ENCODE results near the gene TRAF6. TPM values are rescaled to one million over a fixed set of nuclear protein-coding genes. Genes with fewer than 3 reads are reported as not detected.
A peak's percentile ranks its signal among the peaks of the same experiment; 100 is the strongest.

Gene TRAF6
- total RNA-seq, 4 donors from 2014 or later: 10.7 to 16.0 (median 13.3) TPM

DNA sequence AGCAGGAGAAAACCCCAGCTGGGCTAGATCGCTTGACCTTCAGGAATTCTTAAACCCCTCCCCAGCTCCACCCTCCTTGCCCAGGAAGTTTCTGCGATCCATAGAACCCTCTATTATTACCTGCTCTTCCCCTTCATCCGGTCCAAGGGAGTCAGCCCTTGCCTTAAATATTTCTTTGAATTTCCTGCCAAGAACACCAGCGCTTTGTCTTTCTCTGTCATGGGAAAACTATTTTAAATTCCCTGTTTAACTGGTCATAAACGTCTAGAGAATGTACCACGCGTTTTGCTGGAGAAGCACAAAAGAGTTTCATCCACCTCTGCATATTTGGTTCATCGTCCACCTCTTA, 496 bp upstream of the TRAF6 start:
- intact Hi-C loops (cut with DNase I; ENCODE audit: low total_unique reads): no loop called here
- TF ChIP-seq POLR2A (IDR thresholded peaks at IDR 0.05): no peak
- TF ChIP-seq, protein P1, sequence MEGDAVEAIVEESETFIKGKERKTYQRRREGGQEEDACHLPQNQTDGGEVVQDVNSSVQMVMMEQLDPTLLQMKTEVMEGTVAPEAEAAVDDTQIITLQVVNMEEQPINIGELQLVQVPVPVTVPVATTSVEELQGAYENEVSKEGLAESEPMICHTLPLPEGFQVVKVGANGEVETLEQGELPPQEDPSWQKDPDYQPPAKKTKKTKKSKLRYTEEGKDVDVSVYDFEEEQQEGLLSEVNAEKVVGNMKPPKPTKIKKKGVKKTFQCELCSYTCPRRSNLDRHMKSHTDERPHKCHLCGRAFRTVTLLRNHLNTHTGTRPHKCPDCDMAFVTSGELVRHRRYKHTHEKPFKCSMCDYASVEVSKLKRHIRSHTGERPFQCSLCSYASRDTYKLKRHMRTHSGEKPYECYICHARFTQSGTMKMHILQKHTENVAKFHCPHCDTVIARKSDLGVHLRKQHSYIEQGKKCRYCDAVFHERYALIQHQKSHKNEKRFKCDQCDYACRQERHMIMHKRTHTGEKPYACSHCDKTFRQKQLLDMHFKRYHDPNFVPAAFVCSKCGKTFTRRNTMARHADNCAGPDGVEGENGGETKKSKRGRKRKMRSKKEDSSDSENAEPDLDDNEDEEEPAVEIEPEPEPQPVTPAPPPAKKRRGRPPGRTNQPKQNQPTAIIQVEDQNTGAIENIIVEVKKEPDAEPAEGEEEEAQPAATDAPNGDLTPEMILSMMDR (IDR thresholded peaks at IDR 0.05): no peak
- 3 to 5% methylated on average over 8 of the region's 8 CpGs for WGBS, 2 donors
- peak overlapping the region; percentile 96 for H3K4me3 ChIP-seq (ENCODE audit: low read depth, poor library complexity, severe bottlenecking)
- no peak for DNase-seq (ENCODE audit: low spot score in 2 of 2)

DNA sequence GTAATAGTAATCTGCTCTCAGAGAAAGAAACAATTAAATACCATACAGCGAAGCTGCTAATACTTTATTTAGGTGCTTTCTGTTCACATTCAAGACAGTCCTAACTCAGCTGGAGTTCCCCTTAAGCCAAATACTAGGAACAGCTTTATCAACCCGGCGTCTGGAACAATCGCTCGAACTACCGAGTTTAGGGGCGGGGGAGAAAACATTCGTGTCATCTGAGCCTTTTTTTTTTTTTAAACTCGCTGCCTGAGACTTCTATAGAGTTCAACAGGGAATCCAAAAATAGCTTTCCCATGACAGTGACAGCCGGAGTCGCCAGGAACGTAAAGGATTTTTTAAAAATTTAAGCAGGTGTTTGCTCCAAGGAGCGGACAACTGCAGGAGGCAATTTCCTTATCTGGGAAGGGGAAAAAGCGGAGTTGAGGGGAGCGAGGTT, 852 bp downstream of the TRAF6 start:
- no peak for DNase-seq (ENCODE audit: low spot score in 2 of 2)
- H3K4me3 ChIP-seq (ENCODE audit: low read depth, poor library complexity, severe bottlenecking): peak overlapping the region; percentile 96
- 0% methylated on average over 15 of the region's 15 CpGs for WGBS, 2 donors
- intact Hi-C loops (cut with DNase I; ENCODE audit: low total_unique reads): loop anchor here (5.0 kb wide), 1 partner anchor 537 kb away; no protein-coding TSS in a partner anchor
- TF ChIP-seq, protein P1 (IDR thresholded peaks at IDR 0.05): no peak

DNA sequence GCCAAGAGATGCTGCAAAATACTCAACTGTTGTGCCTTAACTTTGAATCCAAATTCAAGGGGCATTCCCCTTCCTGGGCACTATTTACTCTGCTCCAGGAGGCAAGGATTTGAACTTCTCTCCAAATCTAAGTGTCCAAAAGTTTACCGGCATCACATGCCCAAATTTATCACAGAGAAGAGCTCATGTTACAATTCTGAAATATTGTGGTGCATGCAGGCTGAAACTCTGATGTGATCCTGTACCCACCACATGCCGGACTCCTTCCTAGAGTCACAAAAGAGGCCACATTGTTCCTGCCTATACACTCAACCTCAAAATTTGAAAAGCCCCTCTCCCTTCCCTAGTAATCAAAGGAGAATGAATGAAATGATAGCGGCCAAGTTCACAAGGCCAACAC, 1.3 kb downstream of the TRAF6 start:
- DNase-seq (ENCODE audit: low spot score in 2 of 2): no peak

DNA sequence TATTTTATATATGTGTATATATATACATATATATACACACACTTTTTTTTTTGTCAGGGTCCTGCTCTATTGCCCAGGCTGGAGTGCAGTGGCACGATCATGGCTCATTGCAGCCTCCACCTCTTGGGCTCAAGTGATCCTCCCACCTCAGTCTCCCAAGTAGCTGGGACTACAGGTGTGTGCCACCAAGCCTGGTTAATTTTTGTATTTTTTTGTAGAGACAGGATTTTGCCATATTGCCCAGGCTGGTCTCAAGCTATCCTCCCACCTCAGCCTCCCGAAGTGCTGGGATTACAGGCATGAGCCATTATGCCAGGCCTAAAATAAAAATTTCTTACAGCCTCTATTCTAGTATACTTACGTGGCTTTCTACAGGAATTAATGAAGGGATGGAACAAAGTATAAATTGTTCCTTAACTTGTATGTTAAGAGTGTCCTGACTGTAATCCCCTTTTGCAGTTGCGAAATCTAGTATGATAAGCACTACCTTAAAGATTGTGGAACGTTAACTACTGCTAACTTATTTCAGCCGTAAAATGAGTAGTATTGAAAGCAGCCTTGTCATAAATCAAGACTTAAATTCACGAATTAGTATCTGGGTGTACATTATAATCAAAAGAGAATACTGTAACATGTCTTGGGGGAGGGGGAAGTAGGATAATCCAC, 2.1 kb downstream of the TRAF6 start:
- intact Hi-C loops (cut with DNase I; ENCODE audit: low total_unique reads): loop anchor here (5.0 kb wide), 1 partner anchor 536 kb away; no protein-coding TSS in a partner anchor
- no peak for TF ChIP-seq POLR2A (IDR thresholded peaks at IDR 0.05)
- TF ChIP-seq, protein P1 (IDR thresholded peaks at IDR 0.05): no peak
- no peak for DNase-seq (ENCODE audit: low spot score in 2 of 2)
- WGBS, 2 donors: 55 to 56% methylated on average over 7 of the region's 7 CpGs
- no peak overlapping the region for H3K4me3 ChIP-seq (ENCODE audit: low read depth, poor library complexity, severe bottlenecking)

More for the DNA sequence above, 1.3 kb downstream of the TRAF6 start:
- TF ChIP-seq, protein P1 (IDR thresholded peaks at IDR 0.05): no peak
- no peak for TF ChIP-seq POLR2A (IDR thresholded peaks at IDR 0.05)
- peak overlapping the region; percentile 96 for H3K4me3 ChIP-seq (ENCODE audit: low read depth, poor library complexity, severe bottlenecking)
- 7 to 14% methylated on average over 3 of the region's 3 CpGs for WGBS, 2 donors
- intact Hi-C loops (cut with DNase I; ENCODE audit: low total_unique reads): loop anchor here (5.0 kb wide), 1 partner anchor 536 kb away; no protein-coding TSS in a partner anchor

DNA sequence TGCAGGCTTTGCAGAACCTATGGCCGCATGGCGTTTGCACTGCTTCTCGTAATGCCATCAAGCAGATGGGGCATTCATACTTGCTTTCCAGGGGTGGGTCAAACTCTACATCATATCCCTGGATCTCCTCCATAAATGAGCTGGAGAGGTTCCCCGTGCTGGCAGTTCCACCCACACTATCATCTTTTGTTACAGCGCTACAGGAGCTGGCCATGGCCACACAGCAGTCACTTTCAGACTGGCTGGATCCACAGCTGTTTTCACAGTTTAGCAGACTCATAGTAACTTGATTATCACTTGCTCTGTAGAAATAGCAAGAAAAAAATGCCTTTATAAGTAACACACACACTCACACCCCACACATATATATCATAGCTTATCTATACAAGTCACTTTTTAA, 8.8 kb downstream of the TRAF6 start:
- TF ChIP-seq, protein P1 (IDR thresholded peaks at IDR 0.05): no peak
- WGBS, 2 donors: 81 to 83% methylated on average over 5 of the region's 5 CpGs
- H3K4me3 ChIP-seq (ENCODE audit: low read depth, poor library complexity, severe bottlenecking): no peak overlapping the region
- intact Hi-C loops (cut with DNase I; ENCODE audit: low total_unique reads): no loop called here
- DNase-seq (ENCODE audit: low spot score in 2 of 2): no peak

DNA sequence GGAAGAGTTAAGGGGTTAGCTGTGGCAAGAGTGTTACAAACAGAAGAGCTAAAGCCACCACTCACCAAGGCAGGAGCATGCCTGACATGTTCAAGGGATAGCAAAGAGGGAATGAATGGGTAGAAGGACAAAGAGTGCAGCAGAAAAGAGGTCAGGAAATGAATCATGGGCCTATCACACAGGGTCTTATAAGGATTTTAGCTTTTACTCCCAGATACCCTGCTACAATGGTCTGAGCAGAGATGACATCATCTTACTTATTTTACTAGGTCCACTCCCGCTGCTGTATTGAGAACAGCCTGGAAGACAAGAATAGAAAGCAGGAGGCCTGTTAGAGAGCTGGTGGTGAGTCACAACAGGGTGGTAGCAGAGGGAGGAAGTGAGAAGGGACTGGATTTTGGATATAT, 9.8 kb downstream of the TRAF6 start:
- H3K4me3 ChIP-seq (ENCODE audit: low read depth, poor library complexity, severe bottlenecking): no peak overlapping the region
- 68 to 72% methylated on average over 1 of the region's 1 CpG for WGBS, 2 donors
- intact Hi-C loops (cut with DNase I; ENCODE audit: low total_unique reads): no loop called here
- TF ChIP-seq POLR2A (IDR thresholded peaks at IDR 0.05): no peak
- TF ChIP-seq, protein P1 (IDR thresholded peaks at IDR 0.05): no peak
- no peak for DNase-seq (ENCODE audit: low spot score in 2 of 2)

All from lower leg skin (tissue), 4 donors.